GM18951 (cell line): ENCODE data around the gene RHOT2.

Experiments
- POLR2A ChIP-seq: IDR thresholded peaks from 4 replicates; pipeline ENCODE4 v1.6.1; 2011; ENCODE audit warnings: mild to moderate bottlenecking; ENCODE audit not compliant: insufficient read length, insufficient read depth; ENCODE audit errors: extremely low read depth
- in situ Hi-C: fragments of 300-500 bp; cut with MboI; formaldehyde crosslinking; loops from one replicate; pipeline ENCODE4 v1.12.0; 2022; ENCODE audit warnings: low sequenced_read_pairs, mixed read lengths, inconsistent platforms; ENCODE audit not compliant: unreplicated experiment

RHOT2 gene

DNA sequence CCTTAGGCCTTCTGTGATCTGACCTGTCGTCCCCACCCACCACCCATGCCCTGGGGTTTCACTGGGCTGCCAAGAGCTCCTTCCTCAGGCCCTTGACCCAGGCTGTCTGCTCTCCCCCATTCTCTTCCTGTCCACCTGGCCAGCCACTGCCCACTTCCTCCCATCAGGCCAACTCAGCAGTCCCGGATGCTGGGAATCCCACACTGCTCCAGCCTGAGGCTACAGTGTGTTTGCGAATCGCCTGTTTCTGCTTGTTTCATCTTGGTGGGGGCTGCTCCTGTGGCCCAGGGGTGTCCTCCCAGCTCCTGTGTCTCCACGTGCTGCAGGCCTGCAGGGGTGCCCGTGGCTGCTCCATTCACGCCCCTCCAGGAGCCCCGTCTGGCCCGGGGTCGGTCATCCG, 46.1 kb downstream of the RHOT2 start:
- TF ChIP-seq POLR2A: no peak

DNA sequence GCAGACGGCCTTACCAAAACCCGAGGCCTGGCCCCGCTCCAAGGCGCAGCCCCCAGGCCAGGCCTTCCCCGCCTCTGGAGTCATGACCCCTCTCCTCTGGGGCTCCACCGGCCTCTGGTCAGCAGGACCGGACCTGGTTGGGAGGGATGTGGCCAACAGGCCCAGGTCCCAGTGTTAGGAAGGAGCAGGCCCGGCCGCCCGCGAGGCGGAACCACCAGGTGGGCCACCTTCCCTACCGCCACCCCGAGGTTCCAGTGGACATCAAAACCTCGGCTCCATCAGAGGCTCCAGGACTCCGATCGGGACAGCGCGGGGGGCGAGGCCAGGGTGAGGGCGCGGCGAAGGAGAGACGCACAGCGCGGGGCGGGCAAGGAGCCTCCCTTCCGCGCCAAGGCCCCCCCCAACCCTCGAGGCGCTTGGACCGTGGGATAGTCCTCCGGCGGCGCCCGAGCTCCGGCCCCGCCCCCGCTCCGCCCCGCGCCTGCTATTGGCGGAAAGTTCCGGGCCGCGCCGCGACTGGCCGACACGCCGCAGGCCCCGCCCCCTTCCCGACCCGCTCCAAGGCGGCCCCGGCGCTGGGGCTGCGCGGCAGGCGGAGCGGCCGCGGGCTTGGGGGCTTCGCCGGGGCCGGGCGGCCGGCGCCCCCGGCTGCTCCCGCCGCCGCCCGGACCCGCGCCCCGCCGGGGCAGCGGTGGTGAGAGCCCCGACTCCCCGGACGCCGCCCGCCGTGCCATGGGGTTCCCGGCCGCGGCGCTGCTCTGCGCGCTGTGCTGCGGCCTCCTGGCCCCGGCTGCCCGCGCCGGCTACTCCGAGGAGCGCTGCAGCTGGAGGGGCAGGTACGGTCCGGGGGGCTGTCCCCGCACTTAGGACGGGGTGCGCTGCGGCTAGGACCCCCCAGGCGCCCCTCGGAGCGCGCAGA, 46.9 kb downstream of the RHOT2 start, which contains the start of gene METRN:
TSS of gene METRN (plus strand) at position 561 of the 919 bp plus-strand sequence. CDS start at position 733, 172 bp downstream.
- in situ Hi-C loops: loop anchor here (10.0 kb wide), 1 partner anchor 70 kb away; the partner anchor contains the start of genes CHTF18 and RPUSD1
- TF ChIP-seq POLR2A: peak; percentile 16

More for the DNA sequence above, 46.1 kb downstream of the RHOT2 start:
- in situ Hi-C loops: loop anchor here (10.0 kb wide), 1 partner anchor 71 kb away; the partner anchor contains the start of genes CHTF18 and RPUSD1

DNA sequence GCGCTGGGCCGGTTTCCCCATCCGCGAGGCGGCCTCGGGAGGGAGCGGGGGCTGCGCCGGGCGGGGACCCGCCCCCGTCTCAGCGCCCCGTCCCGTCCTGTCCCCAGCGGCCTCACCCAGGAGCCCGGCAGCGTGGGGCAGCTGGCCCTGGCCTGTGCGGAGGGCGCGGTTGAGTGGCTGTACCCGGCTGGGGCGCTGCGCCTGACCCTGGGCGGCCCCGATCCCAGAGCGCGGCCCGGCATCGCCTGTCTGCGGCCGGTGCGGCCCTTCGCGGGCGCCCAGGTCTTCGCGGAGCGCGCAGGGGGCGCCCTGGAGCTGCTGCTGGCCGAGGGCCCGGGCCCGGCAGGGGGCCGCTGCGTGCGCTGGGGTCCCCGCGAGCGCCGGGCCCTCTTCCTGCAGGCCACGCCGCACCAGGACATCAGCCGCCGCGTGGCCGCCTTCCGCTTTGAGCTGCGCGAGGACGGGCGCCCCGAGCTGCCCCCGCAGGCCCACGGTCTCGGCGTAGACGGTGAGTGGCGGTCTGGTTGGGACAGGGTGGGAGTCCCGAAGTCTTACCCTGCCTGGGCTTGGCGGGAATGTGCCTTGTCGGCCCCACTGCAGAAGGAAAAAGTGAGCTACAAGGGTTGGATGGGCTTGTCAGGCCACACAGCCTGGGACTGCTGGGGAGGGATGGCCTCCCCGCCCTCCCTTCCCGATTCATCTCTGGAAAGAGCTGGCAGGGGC, 47.7 kb downstream of the RHOT2 start:
- in situ Hi-C loops: loop anchor here (10.0 kb wide), 1 partner anchor 69 kb away; the partner anchor contains the start of genes CHTF18 and RPUSD1
- TF ChIP-seq POLR2A: peak; percentile 7

DNA sequence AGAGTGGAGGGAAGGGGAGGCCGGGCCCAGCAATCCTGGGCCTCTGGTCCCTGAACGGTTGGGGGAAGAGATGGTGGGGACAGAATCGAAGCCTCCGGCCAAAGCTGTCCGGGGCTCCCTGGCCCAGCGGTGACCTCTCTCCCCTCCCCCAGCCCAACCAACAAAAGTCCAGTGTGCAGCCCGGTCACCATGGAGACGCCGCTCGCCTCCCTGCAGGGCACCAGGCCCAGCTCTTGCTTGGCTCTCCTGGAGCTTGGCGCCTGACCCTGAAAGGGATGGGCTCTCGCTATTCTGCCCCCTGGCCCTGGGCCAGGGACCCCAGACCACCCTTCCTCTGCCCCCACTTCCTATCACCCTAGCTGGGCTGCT, 48.3 kb downstream of the RHOT2 start:
- in situ Hi-C loops: loop anchor here (10.0 kb wide), 1 partner anchor 69 kb away; the partner anchor contains the start of genes CHTF18 and RPUSD1

DNA sequence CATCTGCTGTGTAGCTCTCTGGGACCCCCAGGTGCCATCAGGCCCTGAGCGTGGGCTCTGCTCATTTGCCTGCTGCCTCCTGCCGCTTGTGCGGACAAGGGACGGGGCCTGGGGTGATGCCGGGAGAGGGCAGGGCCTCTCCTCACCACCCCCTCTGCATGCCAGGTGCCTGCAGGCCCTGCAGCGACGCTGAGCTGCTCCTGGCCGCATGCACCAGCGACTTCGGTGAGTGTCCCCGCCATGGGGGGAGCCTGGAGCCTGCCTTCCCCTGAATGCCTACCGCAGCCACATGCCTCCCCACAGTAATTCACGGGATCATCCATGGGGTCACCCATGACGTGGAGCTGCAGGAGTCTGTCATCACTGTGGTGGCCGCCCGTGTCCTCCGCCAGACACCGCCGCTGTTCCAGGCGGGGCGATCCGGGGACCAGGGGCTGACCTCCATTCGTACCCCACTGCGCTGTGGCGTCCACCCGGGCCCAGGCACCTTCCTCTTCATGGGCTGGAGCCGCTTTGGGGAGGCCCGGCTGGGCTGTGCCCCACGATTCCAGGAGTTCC, 48.9 kb downstream of the RHOT2 start:
- in situ Hi-C loops: loop anchor here (10.0 kb wide), 1 partner anchor 68 kb away; the partner anchor contains the start of genes CHTF18 and RPUSD1
- no peak for TF ChIP-seq POLR2A

More for the DNA sequence above, 48.3 kb downstream of the RHOT2 start:
- TF ChIP-seq POLR2A: no peak

DNA sequence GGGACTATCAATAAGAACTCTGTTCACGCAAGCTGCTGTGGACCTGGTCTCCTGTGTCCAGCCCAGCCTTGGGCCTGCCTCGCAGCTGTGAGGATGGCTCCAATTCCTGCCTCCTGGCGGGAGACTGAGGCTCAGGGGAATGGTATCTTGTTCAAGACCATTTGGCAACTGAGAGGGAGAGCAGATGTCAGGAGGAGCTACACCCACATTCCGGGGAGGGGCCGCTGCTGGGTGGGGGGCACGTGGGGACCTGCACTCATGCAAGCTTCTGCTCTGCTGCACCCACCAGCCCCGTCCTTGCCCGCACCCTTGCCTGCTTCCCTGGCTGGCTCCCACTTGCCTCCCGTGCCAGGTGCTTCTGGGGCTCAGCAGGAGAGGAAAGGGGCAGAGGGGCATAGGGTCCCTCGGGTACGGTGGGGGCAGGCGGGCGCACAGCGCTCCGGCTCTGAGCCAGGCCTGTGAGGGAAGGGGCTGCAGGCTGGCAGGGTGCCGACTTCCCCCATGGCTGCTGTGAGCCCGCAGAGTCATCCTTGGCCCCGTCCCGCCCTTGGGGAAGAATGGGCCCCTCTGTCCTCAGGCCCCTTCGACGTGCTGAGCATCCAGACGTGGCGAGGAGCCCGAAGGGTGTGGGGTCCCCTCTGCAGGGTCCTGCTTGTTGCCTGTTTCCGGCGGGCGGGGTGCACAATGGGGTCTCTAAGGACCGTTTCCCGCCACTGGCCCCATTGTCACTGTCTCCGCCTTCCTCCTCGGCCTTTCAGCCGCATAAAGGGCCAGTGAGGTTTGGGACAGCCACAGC, 49.7 kb downstream of the RHOT2 start:
- in situ Hi-C loops: loop anchor here (10.0 kb wide), 1 partner anchor 67 kb away; the partner anchor contains the start of genes CHTF18 and RPUSD1
- peak; percentile 16 for TF ChIP-seq POLR2A

DNA sequence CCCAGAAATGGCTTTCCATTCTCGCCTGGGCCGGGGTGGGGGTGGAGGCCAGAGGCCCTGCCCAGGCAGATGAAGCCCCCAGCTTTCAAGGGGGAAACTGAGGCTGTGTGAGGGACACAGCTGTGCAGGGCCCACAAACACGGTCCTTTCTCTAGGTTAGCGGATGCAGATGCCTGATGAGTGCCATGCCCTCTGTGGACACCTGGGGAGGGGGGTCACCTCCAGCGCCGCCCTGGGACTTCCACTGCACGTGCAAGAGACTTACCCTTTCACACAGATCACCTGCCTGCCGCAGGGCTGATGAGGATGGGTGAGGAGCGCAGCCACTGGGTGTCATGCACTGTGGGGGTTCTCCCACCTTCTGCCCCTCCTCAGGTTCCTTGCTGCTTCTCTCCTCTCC, 50.5 kb downstream of the RHOT2 start:
- TF ChIP-seq POLR2A: no peak

DNA sequence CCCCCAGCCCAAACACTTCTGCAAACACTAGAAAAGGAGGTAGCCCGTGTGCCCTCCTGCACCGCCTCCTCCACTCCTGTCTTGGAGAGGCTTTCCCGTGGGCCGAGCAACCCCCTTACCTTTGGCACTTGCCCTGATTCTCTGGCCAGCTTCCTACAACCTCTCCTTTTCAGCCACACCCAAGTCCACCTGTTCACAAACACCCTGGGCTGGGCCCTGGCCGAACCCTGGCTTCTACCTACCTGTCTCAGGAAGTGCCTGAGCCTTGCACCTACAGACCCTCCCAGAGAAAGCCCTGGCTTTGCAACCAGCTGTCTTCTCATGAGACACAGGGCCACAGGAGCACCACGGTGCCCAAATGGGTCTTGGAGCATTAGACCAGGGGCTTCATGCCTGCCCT, 51.0 kb downstream of the RHOT2 start:
- no peak for TF ChIP-seq POLR2A
- in situ Hi-C loops: loop anchor here (10.0 kb wide), 1 partner anchor 66 kb away; the partner anchor contains the start of genes CHTF18 and RPUSD1

More for the DNA sequence above, 50.5 kb downstream of the RHOT2 start:
- in situ Hi-C loops: loop anchor here (10.0 kb wide), 1 partner anchor 66 kb away; the partner anchor contains the start of genes CHTF18 and RPUSD1

DNA sequence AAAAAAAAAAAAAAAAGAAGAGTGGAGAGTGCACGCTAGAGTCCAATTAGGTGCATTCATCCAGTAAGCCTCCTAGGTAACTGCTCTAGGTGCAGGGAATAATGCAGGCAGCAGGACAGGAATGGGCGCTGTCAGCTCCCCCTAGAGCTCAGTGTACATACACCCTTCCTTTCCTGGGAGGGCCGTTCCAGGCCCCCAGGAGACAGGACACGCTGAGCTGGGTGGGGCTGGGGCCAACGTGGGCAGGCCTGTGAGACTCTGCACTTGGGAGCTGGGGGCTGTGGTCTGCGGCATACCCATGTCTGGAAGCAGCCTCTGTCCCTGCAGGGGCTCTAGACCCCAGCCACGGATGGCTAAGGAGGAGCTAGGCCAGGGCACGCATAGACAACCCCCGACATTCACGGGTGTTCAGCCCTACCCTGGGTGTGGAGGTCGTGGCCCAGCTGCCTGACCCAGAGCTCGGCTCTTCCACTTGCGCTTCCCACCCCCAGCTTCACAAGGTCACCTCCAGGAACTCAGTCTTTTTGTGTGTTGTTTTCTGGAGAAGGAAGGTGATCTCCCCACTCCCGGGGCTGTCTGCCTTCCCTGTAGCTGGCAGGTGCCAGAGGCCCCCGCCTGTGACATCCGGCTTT, 52.0 kb downstream of the RHOT2 start:
- no peak for TF ChIP-seq POLR2A
- in situ Hi-C loops: loop anchor here (10.0 kb wide), 1 partner anchor 65 kb away; the partner anchor contains the start of genes CHTF18 and RPUSD1

DNA sequence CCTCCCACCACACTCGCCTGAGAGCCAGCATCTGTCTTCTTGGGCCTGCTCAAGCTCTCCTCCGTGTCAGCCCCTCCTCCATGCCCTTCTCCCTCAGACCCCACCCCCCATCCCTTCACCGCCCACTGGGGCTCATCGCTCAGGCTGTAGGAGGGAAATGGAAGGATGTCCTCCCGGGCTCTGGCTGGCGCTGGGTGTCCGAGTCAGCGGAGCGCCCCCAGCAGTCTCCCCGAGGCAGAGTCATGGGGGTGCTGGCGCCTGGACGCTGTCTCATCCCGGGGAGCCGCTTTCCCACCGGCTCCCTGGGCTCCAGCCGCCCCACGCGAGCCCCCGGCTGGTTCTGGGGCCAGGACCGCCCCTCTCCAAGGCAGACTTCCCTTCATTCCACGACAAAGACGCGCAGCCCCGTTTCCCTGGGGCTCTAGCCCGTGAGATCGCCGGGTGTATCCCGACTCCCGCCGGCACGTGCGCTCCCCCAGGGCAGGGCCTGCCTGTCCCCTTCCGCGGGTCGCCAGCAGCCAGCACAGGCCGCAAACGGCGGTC, 52.6 kb downstream of the RHOT2 start:
- in situ Hi-C loops: no loop called here
- TF ChIP-seq POLR2A: no peak
